ENCODE results near the gene AP4M1.
"Not testable (repeated sequence)": the region's sequence is repeated elsewhere in the genome, so short reads cannot be mapped to it uniquely, and the experiment has no call there.

Gene AP4M1

DNA sequence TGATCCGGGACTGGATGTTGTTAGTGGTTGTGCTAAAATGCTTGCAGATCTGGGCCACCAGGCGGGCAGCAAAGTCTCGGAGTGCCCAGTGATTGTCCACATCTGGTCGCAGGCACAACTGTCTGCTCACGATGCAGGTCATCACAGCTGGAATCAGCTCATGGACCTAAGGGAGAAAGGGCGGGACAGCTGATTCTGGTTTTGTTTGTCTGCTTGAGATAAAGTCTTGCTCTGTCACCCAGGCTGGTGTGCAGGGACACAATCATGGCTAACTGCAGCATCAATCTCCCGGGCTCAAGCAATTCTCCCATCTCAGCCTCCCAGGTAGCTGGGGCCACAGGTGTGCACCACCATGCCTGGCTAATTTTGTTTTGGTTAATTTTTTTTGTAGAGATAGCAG, 9.7 kb downstream of the AP4M1 start:
- DNase-seq = no peak

DNA sequence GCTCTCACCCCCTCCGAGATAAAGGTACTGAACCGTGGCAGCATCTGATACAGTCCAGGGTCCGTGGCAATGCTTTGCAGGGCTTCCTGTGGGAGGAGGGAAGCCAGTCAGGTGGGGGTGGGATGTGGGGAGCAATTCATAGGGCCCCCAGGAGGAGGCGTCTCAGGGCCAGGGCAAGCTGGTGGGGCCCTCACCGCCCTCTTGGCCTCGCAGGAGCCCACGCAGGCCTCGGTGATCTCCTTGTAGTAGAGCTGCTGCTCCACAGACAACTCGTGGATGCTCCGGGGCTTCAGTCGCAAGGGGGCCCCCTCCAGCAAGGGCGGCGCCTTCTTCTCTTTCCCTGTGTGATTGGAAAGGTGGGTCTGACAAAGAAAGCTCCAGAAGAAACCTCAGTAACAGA, 10.5 kb downstream of the AP4M1 start:
- no peak for DNase-seq

DNA sequence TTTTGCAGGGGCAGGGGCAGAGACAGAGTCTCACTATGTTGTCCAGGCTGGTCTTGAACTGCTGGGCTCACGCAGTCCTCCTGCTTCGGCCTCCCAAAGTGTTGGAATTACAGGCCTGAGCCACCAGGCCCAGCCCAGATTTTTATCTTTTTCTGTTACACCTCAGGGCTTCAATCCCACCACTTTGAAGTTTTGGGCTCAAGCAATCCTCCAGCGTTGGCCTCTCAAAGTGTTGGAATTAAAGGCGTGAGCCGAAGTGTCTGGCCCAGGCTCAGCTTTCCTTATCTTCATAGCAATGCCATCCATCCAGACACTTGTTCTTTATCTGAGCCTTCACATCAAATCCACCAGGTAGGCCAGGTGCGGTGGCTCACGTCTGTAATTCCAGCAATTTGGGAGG, 13.6 kb downstream of the AP4M1 start:
- DNase-seq = no peak

DNA sequence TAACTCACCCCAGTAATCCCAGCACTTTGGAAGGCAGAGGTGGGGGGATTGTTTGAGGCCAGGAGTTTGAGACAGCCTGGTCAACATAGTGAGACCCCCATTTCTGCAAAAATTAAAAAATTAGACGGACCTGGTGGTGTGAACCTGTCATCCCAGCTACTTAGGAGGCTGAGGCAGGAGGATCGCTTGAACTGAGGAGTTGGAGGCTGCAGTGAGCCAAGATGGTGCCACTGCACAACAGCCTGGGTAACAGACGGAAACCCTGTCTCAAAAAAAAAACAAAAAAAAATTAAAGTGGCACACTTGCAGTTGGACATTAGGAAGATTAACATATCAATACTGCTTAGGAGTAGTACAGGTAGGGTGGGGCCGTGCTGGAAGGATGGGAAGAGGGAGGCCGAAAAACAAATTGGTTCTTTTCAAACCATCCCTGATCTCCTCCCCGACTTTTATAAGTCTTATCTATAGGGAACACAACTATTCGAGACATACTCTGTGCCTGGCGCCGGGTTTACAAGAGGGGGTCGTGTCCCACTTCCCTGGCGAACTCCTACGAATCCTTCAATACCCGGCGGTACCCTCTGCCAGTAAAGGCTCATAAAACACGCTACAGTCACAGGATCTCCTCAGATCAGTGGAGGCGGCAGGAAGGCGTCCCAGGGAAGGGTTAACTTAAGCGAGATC, 17.1 kb downstream of the AP4M1 start:
- DNase-seq = no peak

DNA sequence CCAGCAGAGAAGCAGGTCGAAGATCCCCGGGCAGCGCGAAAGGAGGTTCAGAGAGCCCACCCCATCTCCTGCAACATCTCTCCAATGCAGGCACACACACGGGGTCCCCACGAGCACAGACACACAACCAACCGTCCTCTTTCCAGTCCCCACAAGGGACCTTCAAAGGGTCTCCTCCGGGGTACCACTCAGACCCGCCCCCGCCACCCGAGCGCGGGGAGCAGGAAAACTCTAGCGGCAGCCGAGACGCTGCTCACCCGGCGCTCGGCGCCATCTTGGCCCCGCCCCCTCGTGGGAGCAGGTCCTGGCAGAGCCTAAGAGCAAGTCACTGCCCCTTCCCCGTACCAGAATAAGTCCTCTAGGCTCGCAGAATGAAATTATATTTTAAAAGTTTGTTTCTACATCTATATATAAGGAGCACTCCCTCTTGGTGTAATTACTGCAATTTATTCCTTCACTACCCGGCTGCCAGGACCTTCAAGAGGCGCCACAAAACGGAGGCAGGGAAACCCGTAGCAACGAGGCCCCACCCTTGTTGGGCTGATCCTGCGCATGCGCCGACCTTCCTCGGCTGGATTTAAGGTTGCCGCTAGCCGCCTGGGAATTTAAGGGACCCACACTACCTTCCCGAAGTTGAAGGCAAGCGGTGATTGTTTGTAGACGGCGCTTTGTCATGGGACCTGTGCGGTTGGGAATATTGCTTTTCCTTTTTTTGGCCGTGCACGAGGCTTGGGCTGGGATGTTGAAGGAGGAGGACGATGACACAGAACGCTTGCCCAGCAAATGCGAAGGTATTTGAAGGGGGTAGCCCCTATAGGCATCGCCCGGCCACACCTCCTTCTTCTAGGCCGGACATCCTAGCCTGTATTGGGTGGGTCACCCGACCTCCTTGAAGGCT, 17.9 kb downstream of the AP4M1 start, which contains the start of the genes CNPY4 and TAF6:
CNPY4 (plus strand) TSS at position 563 of the 898 bp plus-strand sequence; CDS start at position 674, 111 bp downstream.
TAF6 (minus strand) TSS at position 287 of the 898 bp plus-strand sequence. CDS start 5,149 bp downstream, outside the sequence.
- DNase-seq = peak; percentile 91

DNA sequence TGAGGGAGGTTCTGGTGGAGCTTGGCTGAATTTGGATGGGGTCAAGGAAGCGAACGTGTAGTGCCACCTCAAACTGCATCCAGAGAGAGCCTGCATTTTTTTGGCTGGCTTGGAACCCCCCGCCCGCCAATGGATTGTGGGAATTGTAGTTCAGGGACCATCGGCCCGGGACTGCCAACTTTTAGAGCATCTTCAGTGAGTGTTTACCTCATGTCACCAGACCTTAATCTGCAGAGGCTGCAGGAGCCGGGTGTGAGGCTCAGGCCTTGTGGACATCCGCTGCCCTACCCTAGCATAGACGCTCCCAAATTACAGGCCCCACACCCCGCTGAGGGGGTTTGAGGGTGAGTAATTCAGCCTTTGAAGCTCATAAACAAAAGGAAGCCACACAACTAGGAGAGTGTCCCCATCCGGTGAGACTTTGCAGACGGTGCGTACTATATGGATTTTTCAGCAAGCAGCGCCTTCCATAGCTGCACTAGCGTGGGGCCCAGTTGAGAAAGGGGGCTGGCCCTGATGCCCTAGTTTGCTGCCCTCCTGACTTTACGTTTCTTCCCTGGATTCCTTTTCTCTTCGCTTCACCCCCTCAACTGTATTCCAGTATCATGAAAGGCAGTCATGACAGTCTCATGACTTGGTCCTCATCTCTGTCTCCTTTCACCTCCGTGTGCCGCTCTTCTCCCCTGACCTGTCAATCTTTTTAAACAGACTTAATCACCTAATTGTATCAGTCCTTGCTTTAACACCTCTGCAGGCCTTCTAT, 18.7 kb downstream of the AP4M1 start:
- DNase-seq = no peak

DNA sequence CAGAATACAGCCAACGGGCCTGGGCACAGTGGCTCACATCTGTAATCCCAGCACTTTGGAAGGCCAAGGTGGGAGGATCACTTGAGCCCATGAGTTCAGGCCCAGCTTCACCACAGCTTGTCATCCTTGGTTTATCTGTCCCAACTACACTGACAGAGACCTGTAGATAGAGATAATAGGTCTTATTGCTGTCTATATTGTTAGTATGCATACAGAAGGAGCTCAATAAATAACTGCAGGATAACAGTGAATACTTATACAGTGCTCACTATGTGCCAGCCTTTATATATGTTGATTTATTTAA, 19.2 kb downstream of the AP4M1 start:
- DNase-seq = no peak

DNA sequence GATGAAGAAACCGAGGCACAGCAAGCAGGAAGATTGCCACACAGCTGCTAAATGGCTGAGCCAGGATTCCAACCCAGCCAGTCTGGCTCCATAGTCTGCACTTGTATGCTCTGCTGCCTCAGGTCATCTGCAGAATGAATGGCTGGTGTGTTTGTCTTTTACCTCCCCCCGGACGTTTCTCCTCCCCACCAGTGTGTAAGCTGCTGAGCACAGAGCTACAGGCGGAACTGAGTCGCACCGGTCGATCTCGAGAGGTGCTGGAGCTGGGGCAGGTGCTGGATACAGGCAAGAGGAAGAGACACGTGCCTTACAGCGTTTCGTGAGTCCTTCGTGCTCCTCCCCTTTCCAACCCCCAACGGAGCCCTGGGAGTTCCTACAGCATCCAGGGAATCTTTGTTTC, 20.6 kb downstream of the AP4M1 start:
- peak; percentile 98 for DNase-seq

DNA sequence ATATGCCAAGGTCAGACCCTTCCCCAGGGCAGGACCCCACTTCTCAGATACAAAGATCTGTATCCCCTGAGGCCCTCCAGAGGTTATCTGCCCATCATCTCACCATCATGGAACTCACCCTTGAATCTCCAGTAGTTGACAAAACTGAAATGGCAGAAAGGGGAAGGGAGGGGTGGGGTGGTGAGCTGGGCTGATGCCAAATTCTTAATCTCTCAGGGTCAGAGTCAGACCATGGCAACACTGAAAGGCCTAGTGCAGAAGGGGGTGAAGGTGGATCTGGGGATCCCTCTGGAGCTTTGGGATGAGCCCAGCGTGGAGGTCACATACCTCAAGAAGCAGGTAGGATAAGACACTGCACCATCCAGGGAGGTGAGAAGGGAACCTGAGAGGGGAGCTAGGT, 21.1 kb downstream of the AP4M1 start:
- DNase-seq = no peak

DNA sequence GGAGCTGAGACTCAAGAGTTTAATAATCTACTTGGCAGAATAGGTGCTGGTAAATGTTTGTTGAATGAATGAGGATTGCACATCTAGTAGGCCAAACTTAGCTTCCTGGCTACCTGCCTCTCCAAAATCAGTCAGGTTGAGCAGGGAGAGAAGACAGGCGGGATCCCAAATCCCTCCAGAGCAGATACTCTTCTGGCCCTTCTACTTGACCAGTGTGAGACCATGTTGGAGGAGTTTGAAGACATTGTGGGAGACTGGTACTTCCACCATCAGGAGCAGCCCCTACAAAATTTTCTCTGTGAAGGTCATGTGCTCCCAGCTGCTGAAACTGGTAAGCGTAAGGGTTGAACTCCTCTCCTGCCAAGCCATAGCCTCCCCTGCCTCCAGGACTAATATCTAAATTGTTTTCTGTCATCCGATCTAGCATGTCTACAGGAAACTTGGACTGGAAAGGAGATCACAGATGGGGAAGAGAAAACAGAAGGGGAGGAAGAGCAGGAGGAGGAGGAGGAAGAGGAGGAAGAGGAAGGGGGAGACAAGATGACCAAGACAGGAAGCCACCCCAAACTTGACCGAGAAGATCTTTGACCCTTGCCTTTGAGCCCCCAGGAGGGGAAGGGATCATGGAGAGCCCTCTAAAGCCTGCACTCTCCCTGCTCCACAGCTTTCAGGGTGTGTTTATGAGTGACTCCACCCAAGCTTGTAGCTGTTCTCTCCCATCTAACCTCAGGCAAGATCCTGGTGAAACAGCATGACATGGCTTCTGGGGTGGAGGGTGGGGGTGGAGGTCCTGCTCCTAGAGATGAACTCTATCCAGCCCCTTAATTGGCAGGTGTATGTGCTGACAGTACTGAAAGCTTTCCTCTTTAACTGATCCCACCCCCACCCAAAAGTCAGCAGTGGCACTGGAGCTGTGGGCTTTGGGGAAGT, 23.1 kb downstream of the AP4M1 start:
- no peak for DNase-seq

DNA sequence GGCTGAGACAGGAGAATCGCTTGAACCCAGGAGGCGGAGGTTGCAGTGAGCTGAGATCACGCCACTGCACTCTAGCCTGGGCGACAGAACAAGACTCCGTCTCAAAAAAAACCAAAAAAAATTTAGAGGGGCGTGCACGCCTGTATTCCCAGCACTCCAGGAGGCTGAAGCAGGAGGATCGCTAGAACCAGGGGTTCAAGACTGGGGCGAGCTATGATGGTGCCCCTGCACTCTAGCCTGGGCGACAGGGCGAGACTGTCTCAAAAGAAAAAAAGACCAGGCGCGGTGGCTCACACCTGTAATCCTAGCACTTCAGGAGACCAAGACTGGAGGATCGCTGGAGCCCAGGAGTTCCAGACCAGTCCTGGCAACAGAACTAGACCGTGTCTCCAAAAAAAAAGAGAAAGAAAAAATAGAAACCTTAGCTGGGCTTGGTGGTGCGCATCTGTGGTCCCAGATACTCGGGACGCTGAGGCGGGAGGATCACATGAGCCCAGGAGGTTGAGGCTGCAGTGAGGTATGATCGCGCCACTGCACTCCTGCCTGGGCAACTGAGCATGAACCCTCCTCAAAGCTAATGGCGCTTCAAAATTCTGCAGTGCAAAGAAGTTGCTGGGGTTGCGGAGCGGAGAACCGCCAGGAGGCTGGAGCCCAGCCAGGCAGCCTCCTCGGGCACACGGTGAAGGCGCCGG, 24.9 kb downstream of the AP4M1 start:
- no peak for DNase-seq

DNA sequence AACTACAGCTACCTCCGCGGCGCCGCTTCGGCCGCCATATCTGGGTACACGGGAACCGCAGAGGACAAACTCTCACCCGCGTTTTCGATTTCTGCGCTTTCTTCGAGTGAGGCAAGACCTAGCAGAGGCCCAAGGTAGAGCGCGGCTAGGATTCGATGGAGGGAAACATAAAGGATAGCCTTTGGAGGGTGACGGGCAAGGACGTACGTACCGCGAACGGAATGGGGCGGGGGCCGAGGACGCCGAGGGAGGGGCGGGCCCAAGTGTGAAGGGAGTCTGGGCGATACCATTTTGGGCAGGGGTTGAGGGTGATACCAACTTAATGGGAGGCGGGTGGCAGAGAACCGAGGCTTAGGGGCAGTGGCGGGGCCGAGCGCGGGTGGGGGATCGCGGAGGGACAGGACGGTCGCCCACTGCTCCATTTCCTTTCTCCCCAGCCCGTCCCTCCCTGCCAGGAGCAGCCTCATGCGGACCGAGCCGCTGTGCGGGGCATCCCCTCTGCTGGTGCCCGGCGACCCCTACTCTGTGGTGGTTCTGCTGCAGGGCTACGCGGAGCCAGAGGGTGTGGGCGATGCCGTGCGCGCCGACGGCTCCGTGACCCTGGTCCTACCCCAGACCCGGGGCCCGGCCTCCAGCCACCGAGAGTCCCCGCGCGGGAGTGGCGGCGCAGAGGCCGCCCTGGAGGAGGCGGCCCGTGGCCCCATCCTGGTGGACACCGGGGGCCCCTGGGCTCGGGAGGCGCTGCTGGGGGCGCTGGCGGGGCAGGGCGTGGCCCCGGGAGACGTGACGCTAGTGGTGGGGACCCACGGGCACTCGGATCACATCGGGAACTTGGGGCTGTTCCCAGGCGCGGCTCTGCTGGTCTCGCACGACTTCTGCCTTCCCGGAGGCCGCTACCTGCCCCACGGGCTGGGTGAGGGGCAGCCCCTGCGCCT, 25.8 kb downstream of the AP4M1 start, which contains the start of gene MBLAC1:
MBLAC1 (plus strand) TSS at position 37 of the 935 bp plus-strand sequence; CDS start at position 466, 429 bp downstream.
- DNase-seq = peak; percentile 78

DNA sequence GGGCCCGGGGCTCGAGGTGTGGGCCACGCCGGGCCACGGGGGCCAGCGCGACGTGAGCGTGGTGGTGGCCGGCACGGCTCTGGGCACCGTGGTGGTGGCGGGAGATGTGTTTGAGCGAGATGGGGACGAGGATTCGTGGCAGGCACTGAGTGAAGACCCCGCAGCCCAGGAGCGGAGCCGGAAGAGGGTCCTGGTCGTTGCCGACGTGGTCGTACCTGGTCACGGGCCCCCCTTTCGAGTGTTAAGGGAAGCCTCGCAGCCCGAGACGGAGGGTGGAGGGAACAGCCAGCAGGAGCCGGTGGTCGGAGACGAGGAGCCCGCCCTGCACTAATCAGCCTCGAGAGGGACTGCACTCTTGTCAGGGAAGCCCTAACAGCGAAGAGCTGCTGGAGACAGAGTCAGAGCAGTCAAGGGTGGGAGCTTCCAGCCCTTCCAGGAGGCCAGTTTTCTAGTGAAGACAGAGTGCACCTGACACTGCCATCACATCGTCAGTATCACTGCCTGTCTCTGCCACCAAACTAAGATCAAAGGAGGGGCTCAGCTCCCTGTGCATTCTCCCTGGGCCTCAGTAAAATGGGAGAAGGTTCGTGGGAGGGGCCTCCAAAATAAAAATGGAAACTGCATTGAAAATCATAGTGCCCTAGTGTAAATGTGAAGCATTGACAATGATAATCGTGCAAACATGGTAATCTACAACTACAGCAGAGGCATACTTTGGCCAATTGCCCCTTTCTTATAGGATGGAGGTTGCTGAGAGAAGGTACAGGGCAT, 26.6 kb downstream of the AP4M1 start:
- DNase-seq = no peak

DNA sequence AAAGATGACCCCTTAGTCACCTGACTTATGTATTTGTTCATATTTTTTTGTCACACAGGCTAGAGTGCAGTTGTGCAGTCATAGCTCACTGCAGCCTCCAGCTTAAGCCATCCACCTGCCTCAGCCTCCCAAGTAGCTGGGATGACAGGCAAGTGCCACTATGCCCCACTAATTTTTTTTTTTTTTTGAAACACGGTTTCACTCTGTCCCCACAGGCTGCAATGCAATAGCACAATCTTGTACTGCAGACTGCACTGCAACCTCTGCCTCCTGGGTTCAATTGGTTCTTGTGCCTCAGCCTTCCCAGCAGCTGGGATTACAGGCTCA, 27.2 kb downstream of the AP4M1 start:
- no peak for DNase-seq

DNA sequence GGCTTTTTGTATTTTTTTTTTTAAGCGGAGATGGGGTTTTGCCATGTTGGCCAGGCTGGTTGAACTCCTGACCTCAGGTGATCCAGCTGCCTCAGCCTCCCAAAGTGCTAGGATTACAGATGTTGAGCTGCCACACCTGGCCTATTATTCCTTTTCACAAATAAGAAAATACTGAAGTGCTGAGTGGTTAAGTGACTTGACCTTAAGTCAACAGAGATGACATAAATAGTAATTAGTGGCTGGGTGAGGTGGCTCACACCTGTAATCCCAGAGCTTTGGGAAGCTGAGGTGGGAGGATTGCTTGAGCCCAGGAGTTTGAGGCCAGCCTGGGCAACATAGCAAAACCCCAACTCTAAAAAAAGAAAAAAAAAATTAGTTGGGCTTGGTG, 28.8 kb downstream of the AP4M1 start:
- DNase-seq = not testable (repeated sequence)

DNA sequence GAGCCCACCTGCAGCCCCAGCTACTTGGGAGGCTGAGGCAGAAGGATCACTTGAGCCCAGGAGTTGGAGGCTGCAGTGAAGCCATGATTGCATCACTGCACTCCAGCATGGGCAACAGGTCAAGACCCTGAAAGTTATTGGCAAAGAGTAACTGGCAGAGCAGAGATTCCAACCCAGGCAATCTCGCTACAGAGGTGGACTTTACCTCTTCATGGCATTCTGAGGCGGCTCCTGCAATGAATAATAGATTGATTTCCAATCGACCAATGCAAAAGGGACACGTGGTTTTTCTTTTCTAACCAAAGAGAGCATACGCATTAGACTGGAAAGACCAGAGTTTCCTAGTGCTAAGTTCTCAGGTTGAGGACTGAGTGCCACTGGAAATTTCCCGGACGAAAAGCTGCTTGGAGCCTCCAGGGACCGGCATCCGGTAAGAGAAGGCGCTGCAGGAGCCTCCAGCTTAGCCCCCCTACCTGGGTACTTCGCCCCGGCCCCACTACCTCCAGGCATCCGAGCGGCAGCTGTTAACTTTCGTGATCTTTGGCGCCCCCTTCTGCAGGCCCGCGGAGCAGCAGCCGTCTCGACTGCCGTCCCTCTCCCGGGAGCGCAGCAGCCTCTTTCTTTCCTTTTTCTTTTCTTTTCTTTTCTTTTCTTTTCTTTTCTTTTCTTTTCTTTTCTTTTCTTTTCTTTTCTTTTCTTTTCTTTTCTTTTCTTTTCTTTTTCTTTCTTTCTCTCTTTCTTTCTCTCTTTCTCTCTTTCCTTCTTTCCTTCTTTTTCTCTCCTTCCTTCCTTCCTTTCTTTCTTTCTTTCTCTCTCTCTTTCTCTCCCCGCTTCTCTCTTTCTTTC, 29.4 kb downstream of the AP4M1 start:
- peak; percentile 56 for DNase-seq

DNA sequence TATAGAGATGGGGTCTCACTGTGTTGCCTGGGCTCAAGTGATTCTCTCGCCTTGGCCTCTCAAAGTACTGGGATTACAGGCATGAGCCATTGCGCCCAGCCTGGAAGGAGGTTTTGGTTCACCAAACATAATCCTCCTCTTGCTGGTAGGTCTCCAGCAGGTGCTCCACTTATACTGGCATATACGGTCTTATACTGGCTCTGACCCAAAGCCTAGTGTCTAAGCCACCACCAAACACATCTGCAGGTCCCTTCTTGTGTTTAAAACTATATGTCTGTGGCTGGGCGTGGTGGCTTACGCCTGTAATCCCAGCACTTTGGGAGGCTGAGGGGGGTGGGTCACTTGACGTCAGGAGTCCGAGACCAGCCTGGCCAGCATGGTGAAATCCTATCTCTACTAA, 30.7 kb downstream of the AP4M1 start:
- DNase-seq = no peak

DNA sequence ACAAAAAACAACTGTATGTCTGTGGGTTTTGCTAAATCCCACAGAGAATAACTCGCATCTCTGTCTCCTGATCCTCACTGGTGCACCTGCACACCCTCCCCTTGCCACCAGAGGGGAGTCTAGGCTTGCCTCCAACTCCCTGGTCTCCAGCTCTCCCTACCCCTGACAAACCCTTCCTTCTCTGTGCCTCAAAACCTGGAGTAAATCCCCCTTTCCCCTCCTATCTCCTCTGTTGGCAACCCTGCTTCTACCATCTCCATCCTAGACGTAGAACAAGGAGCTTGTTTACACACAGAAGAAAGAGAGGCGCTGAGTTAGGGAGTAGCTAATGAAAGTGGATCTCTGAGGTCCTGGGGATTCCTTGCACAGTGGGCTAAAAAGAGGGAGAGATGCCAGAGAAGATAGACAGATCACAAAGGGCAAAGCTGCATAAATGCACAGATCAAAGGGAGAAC, 31.3 kb downstream of the AP4M1 start:
- DNase-seq = peak; percentile 27

Measured in DMS153 (cell line).